Measurements from ENCODE around the gene CLEC14A.

Gene CLEC14A, protein sequence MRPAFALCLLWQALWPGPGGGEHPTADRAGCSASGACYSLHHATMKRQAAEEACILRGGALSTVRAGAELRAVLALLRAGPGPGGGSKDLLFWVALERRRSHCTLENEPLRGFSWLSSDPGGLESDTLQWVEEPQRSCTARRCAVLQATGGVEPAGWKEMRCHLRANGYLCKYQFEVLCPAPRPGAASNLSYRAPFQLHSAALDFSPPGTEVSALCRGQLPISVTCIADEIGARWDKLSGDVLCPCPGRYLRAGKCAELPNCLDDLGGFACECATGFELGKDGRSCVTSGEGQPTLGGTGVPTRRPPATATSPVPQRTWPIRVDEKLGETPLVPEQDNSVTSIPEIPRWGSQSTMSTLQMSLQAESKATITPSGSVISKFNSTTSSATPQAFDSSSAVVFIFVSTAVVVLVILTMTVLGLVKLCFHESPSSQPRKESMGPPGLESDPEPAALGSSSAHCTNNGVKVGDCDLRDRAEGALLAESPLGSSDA

DNA sequence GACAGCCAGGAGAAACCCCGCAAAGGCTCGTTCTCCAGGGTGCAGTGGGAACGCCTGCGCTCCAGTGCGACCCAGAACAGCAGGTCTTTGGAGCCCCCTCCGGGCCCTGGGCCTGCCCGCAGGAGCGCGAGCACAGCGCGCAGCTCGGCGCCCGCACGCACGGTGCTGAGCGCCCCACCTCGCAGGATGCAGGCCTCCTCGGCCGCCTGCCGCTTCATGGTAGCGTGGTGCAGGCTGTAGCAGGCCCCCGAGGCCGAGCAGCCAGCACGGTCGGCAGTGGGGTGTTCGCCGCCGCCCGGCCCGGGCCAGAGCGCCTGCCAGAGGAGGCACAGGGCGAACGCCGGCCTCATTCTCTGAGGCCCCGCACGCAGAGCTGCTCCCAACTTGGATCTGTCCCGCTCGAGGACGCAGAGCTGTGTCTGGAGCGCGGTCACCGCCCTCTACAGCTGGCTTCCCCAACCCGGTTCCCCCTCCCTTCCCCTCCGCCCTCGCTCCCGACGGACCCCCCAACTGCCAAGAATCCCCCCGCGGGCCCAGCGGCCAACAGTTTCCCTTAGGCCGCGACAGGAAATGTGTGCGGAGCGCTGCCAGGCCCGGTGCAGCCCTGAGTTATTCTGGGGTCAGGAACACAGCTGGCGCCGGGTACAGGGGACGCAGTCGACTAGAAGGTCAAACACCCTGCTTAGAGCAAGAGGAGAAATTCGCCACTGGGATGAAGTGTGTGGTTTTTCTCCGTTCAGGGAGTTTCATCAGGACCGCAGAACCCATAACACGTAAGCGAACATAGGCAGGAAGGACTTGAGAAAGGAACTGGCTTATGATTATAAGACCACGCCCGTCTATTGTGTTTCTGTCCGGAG lies at the start of gene CLEC14A:
TSS of gene CLEC14A (minus strand) at position 421 of the 860 bp plus-strand sequence. CDS start at position 350, 71 bp downstream.
- DNase-seq (ENCODE audit: low spot score): no peak

DNA sequence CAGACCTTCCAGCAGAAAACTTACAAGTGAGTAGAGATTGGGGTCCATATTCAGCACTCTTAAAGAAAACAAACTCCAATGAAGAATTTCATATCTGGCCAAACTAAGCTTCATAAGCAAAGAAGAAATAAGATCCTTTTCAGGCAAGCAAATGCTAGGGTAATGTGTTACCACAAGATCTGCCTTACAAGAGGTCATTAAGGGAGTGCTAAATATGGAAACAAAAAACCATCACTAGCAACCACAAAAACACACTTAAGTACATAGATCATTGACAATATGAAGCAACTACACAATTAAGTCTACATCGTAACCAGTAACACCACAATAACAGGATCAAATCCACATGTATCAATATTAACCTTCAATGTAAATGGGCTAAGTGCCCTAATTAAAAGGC lies 47.1 kb upstream of the CLEC14A start:
- no peak for DNase-seq (ENCODE audit: low spot score)

DNA sequence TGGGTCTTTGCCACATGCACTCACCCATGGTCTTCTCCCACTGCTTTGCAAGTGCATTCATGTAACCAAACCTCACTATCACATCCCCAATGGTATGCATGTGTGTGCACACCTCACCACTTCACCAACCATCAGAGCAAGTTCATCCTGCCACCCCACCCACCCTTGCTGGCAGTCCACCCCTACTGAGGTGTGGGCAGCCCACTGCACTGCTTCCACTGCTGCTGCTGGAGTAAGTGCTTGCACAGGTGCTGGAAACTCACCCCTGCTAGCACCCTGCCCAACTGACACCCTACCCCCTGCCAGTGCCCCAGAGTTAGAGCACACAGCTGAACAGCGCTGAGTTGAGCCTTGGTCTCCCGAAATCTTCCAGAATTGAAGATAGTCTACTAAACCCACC lies 46.1 kb upstream of the CLEC14A start:
- no peak for DNase-seq (ENCODE audit: low spot score)

DNA sequence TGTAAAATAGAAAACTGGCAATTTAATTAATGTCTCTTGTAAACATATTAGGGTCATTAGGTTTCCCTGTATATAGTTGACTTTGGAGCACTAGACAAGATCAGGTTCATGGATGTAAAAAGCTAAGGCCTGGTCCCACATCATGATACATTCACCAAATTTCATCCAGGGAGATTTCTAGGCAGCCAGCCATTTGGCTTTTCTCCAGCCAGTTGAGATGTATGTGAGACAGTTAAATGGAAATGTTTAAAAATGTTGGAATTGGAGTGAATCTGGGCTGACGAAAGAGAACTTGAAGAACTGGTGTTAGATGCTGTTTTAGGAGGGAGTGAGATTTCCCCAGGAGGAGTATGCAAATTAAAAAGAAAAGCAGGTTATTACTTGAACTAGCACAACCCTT lies 41.8 kb upstream of the CLEC14A start:
- DNase-seq (ENCODE audit: low spot score): no peak

DNA sequence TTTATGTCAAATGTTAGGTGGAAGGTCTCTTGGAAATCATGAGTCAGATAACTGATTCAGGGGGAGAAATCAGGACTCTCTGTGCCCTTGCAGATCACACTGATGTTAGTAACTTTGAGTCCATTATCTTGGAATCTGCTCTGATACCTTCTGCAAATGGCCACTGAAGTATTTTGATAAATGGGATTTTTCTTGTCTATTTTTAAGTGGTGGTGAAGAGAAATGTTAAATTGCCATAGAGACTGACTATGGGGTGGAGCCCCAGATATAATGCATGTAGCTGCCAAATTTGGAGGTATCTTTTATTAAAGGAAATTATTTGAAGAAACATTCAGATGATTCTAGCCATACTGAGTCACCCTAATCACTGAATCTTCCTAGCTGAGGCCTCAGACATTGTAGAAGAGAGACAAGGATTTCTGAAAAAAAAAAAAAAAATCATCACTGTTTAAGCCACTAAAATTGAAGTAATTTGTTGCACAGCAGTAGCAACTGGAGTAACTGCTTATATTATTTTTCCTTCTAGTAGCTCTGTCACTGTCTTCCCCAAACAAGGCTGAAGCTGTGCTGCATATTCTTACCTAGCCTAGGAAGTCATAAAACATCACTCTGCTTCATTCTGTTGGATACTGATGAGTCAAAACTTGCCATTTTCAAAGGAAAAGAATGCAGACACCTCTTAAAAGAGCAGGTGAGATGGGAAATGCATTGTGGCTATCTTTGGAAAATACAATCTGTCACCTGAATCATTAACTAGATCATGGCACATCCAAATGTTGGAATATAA lies 36.0 kb upstream of the CLEC14A start:
- DNase-seq (ENCODE audit: low spot score): no peak

DNA sequence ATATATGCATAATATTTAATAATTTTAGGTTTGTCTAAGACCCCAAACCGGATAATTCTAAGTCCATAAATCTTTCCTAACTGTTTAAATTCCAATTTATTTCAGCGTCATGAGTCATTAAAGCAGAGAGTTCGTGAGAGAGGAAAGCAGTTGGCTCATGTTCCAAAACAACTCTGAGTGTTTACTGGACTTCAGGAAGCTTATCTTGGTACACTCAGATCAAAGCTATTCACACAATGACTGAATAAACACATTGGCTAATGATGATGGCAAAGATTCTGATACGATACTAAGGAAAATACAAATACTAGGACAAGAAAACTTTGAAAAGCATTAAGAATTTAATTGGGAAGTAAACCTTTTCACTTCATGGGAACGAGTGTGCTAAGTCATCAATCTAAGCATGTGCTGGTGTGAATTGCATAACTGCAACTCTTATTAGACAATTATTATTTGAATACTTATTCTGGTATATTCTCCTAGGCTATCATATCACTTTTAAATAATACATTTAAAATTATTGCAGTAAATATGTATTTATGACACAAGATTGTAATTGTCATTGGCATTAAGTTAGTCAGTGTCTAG lies 34.8 kb upstream of the CLEC14A start:
- no peak for DNase-seq (ENCODE audit: low spot score)

DNA sequence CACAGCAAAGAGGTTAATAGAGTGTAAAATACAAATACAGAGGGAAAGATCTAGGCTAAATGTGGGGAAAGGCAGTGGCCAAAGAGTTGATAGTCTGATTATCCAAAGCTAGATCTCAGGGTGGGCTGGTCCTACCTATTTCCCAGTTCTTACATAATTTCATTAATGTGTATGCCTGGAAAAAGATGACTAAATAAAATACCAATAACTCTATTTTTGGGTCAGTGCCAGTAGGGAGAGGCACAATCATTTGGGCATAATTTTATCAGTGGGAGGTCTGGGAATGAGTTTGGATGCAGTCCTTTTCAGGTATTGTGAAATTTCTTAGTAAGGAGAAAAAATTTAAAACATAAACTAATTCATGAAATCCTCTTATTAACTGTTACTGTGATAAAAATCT lies 30.6 kb upstream of the CLEC14A start:
- no peak for DNase-seq (ENCODE audit: low spot score)

DNA sequence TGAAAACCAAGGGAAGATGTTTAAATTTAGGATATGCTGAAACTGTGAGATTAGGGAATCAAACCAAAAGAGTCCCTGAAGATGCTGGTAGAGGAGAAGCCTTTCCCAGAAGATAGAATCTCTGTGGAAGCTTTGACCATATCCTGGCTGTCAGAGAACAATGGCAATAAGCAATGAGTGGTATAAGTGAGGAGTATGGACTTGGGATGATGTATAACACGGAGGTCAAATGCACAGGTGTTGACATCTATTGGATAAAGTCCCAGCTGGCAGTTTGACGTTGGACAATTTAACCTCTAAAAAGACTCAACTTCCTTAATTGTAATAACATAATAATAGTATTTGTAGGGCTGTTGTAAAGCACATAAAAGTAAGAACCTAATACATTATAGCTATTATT lies 30.1 kb upstream of the CLEC14A start:
- no peak for DNase-seq (ENCODE audit: low spot score)

DNA sequence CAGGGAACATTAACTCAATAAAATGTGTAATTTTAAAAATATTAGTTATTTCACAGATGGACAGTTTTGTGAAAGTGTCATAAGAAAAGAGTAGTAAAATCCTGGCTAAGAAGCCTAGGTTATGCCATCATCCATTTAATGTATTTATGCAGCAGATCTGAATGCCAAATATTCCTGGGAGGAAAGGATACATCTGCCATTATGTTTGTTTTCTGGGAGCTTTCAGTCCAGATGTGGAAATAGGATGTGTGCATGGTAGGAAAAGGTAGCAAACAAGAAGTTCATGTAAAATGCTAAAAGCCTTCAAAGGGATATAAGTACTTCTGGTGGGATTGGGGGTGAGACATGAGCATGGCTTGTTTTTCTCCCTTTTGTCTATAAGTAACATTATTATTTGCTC lies 27.0 kb upstream of the CLEC14A start:
- DNase-seq (ENCODE audit: low spot score): no peak

DNA sequence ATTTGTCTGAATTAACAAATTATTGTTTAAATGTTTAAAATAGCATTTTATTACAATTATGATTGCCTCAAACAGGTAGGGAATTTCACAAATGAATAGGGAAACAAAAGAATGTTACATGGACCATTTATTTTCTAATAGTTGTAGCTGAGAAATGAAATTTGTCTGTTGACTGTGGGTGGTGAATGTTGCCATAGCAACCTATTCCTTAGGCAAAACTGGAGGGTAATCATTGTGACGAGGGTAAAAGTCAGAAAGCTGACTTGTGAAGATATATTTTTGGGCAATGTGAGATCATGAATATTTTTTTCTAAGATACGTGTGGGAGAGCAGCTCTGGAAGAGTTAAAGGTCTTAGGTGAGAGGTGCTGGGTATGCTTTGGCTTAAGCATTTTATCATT lies 24.2 kb upstream of the CLEC14A start:
- DNase-seq (ENCODE audit: low spot score): no peak

DNA sequence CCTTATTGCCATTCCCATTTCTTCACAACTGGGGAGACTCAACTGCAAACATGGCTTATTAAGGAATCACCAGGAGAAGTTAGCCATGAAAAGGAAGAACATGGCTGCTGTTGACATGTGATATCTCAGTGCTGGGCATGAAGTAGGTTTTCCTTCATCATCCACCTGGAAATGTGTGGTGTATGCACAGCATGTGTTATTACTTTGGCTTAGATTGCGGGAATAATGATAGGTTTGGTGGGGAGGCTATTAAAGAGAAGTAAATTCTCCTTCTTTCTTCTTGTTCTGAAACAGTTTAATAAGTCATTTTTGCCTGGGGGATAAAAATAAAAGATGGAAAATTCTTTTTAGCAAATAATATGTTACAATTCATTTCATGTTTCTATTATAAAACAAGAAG lies 23.7 kb upstream of the CLEC14A start:
- no peak for DNase-seq (ENCODE audit: low spot score)

DNA sequence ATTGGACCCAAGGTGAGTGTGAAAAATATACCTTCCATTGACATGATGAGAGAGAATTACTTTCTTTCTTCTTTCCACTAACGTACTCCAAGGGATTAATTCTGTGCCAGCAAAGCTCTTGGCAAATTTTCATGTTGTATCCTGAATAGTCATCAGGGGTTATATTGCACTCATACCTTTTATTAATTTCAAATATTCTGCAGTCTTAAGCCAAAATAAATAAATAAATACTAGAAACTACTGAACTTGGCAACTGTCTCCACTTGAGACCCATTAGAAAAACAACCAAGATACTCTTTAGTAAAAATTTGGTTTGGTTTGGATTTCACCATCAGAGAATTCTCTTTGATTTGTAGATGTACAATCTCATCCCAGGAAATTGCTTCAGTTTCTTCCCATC lies 22.1 kb upstream of the CLEC14A start:
- no peak for DNase-seq (ENCODE audit: low spot score)

DNA sequence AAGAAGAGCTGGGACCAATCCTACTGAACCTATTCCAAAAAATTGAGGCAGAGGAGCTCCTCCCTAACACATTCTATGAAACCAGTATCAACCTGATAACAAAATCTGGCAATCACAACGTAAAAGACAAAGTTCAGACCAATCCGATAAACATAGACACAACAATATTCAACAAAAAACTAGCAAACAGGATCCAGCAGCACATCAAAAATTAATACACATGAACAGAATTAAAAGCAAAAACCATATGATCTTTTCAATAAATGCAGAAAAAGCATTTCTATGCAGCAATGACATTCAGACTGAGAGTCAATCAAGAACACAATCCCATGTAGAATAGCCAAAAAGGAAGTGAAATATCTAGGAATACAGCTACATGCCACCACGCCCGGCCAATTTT lies 7.0 kb upstream of the CLEC14A start:
- DNase-seq (ENCODE audit: low spot score): no peak

DNA sequence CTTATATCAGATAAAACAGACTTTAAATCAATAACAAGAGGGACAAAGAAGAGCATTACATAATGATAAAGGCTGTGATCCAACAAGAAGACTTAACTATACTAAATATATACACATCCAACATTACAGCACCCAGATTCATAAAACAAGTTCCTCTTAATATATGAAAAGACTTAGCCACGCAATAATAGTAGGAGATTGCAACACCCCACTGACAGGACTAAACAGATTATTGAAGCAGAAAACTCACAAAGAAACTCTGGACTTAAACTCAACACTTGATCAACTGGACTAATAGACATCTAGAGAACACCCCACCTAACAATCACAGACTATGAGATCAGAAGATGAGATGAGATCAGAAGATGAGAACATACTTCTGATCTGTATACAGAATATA lies 5.7 kb upstream of the CLEC14A start:
- no peak for DNase-seq (ENCODE audit: low spot score)

DNA sequence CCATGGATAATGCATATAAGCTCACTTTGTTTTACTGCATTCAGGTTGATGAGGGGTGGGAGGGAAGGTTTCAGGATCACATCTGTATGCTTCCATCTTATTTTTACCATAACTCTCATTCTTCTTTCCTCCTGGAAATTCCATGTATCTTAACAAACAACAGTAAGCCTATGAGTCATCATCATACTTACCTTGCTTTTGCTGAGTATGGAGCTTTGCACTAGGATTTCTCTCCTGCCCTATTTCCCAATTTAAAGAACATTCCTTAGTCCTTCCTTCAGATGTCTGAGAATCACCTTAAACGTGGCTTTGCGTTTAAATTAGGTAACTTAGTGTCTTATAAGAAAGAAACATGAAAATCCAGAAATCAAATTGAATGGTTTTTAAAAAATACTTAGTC lies 1.6 kb upstream of the CLEC14A start:
- no peak for DNase-seq (ENCODE audit: low spot score)

DNA sequence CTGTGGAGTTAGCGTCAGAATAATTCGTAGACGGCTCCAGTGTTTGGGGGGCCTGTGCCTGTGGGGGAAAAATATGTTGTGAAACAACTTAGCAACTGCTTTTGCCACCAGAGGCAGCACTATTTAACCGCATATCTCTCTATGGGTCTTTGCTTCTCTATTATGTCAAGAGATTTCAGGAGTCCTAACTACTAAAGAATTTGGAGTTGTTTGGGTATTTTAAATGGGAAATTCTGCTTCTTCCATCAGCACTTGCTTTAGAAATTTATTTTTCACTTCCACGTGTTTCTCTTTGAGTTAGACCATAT lies 594 bp upstream of the CLEC14A start:
- no peak for DNase-seq (ENCODE audit: low spot score)

DNA sequence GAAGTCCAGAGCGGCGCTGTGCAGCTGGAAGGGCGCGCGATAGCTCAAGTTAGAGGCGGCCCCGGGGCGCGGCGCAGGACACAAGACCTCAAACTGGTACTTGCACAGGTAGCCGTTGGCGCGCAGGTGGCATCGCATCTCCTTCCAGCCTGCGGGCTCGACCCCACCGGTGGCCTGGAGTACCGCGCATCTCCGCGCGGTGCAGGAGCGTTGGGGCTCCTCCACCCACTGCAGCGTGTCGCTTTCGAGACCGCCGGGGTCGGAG lies 553 bp downstream of the CLEC14A start:
- no peak for DNase-seq (ENCODE audit: low spot score)

DNA sequence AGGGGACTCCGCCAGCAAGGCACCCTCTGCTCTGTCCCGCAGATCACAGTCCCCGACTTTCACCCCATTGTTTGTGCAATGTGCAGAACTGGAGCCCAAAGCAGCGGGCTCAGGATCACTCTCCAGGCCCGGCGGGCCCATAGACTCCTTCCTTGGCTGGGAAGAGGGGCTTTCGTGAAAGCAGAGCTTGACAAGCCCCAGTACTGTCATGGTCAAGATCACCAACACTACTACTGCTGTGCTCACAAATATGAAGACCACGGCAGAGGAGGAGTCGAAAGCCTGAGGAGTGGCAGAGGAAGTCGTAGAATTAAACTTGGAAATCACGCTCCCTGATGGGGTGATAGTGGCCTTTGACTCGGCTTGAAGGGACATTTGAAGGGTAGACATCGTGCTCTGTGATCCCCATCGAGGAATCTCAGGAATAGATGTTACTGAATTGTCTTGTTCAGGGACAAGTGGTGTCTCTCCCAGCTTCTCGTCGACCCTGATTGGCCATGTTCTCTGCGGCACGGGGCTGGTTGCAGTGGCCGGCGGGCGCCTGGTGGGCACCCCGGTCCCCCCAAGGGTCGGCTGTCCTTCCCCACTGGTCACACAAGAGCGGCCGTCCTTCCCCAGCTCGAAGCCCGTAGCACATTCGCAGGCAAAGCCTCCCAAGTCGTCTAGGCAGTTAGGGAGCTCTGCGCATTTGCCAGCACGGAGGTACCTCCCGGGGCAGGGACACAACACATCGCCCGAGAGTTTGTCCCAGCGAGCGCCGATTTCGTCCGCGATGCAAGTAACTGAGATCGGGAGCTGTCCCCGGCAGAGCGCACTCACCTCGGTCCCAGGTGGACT lies 1.1 kb downstream of the CLEC14A start:
- no peak for DNase-seq (ENCODE audit: low spot score)

DNA sequence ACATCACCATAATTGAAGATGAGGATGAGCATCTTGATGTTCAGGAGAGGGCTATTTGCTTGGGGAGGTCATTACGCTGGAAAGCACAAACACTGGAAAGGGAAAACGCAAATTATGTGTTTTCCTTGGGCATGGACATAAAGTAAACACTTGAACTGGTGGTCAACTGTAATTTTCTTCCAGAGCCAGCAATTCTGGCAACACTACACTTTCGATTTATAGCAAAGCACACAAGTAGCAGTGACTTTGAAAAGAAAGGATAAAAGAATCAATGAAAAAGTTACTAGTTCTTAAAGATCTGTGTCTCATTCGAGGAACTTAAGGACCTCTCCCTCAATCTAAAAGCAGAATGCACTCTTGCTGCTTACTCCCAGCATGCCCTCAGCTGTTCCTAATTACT lies 2.2 kb downstream of the CLEC14A start:
- no peak for DNase-seq (ENCODE audit: low spot score)

DNA sequence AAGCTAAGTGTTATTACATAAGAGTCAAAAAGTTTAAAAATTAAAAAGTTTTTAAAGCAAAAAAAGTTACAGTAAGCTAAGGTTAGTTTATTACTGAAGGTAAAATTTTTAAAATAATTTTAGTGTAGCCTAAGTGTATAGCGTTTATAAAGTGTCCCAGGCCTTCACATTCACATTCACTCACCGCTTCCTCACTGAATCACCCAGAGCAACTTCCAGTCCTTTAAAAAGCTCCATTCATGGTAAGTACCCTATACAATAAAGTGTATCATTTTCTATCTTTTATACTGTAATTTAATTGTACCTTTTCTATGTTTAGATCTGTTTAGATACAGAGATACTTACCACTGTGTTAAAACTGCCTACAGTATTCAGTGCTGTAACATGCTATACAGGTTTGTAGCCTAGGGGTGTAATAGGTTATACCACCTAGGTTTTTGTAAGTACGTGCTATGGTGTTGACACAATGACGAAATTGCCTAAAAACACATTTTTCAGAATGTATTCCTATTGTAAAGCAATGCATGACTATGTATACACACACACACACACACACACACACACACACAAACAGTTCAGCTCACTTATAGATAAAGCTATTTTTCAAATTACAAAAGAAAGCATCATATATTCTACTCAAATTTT lies 3.7 kb downstream of the CLEC14A start:
- no peak for DNase-seq (ENCODE audit: low spot score)

DNA sequence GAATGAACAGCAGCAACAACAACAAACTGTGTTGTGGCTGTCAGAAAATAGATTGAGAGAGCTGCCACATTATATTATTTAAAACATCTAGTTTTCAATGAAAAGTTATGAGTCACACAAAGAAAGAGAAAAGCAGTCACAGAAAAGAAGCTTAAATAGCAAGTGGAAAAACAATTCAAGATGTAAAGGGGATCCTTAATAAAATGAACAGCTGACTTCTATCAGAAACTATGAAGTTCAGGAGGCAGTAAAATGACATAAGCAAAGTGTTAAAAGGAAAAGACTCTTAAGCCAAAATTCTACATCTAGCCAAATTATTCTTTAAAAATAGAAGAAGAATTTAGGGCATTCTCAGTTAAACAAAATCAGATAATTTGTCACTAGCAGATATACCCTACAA lies 5.6 kb downstream of the CLEC14A start:
- DNase-seq (ENCODE audit: low spot score): no peak

Measured in CD4-positive, alpha-beta T cell treated with Interleukin-6 at 100 ng/mL for 8 hours (primary cell).